ENCODE results near the gene IRF4. TPM values are rescaled to one million over a fixed set of nuclear protein-coding genes. Genes with fewer than 3 reads are reported as not detected.
"Not testable (repeated sequence)": the region's sequence is repeated elsewhere in the genome, so short reads cannot be mapped to it uniquely, and the experiment has no call there.

Gene IRF4
- total and polyA plus RNA-seq, 2 donors (not counting 3 experiments of a cell fraction or from before 2014, with no cell fraction given): not detected

- Histone ChIP-seq H3K9me3 (replicated peaks; ENCODE audit: control insufficient read depth, insufficient read depth, low read length) (no peaks in the 10 kb centered on the region), H3K4me1 (ENCODE audit: control insufficient read depth, extremely low read depth, insufficient read depth, low read length) (no peaks in the 10 kb centered on the region), H3K36me3 (ENCODE audit: control insufficient read depth in 2 of 2, extremely low read depth in 1 of 2, insufficient read depth in 2 of 2, low read length in 2 of 2) (no peaks in the 10 kb centered on the region), H3K27ac (ENCODE audit: insufficient read depth, low read depth, low read length) (no peak overlapping the region), H3K9me1 (replicated peaks; ENCODE audit: control insufficient read depth, extremely low read depth, insufficient read depth, low read length) (no peaks in the 10 kb centered on the region), H3K79me2 (ENCODE audit: control insufficient read depth, insufficient read depth, low read length) (no peaks in the 10 kb centered on the region), H3K4me3 (replicated peaks in 1 of 3; ENCODE audit: insufficient read depth in 1 of 3, low read depth in 1 of 3, low read length in 3 of 3) (no peak overlapping the region), H3K9ac (replicated peaks; ENCODE audit: extremely low read depth, insufficient read depth, low read length) (no peak overlapping the region), H2AFZ (ENCODE audit: low read depth, low read length) (no peak overlapping the region), H4K20me1 (replicated peaks; ENCODE audit: control insufficient read depth, extremely low read depth, insufficient read depth, low read length) (no peaks in the 10 kb centered on the region), H3K27me3 (ENCODE audit: control insufficient read depth in 2 of 2, insufficient read depth in 2 of 2, low read length in 2 of 2) (no peaks in the 10 kb centered on the region), H3K4me2 (ENCODE audit: insufficient read depth, low read length) (no peak overlapping the region)
- ChIA-PET CTCF (no interaction called here), POLR2A (no interaction called here)
- dilution Hi-C loops (cut with MboI; ENCODE audit: extremely low pct_ligation_motif_present, low sequenced_read_pairs): no loop called here
- no TSS peak for BruUV-seq (replicated peaks)
- TF ChIP-seq FOS (IDR thresholded peaks at IDR 0.05; ENCODE audit: borderline replicate concordance, insufficient read depth, low read length): no peak
- no peak for TF ChIP-seq EZH2 (IDR thresholded peaks at IDR 0.05; ENCODE audit: borderline replicate concordance, low read depth, low read length, severe bottlenecking)
- TF ChIP-seq MYC (IDR thresholded peaks at IDR 0.05; ENCODE audit: low read depth, low read length): no peak
- no peak for TF ChIP-seq GATA2 (IDR thresholded peaks at IDR 0.05; ENCODE audit: insufficient read depth, insufficient read length, low read depth, low read length)
- TF ChIP-seq MAX (IDR thresholded peaks at IDR 0.05; ENCODE audit: insufficient read depth, insufficient read length): no peak
- TF ChIP-seq POLR2AphosphoS5 (IDR thresholded peaks at IDR 0.05; ENCODE audit: insufficient read depth, low read depth, low read length): no peak
- no peak for TF ChIP-seq CTCF (IDR thresholded peaks at IDR 0.05; ENCODE audit: extremely low read depth in 1 of 2, insufficient read depth in 1 of 2, low read depth in 1 of 2, low read length in 2 of 2)
- TF ChIP-seq JUN (IDR thresholded peaks at IDR 0.05; ENCODE audit: borderline replicate concordance, insufficient read depth, insufficient read length, low read depth): no peak
- TF ChIP-seq POLR2A (IDR thresholded peaks at IDR 0.05; ENCODE audit: low read depth, low read length): no peak
- intact Hi-C loops (cut with micrococcal nuclease): no loop called here
- no peak for FAIRE-seq
- no peak for DNase-seq (ENCODE audit: low read depth, low spot score)
These were observed 33.3 kb downstream of the IRF4 start for GRCh38 chr6:424741-425417.

GRCh38 chr6:425418-425788, 33.9 kb downstream of the IRF4 start:
- FAIRE-seq; H3K4me3 ChIP-seq (replicated peaks in 1 of 3; ENCODE audit: insufficient read depth in 1 of 3, low read depth in 1 of 3, low read length in 3 of 3); H3K9me1 ChIP-seq (replicated peaks; ENCODE audit: control insufficient read depth, extremely low read depth, insufficient read depth, low read length); H3K4me1 ChIP-seq (ENCODE audit: control insufficient read depth, extremely low read depth, insufficient read depth, low read length); H3K4me2 ChIP-seq (ENCODE audit: insufficient read depth, low read length); DNase-seq (ENCODE audit: low read depth, low spot score); CTCF ChIA-PET; BruUV-seq (replicated peaks); H2AFZ ChIP-seq (ENCODE audit: low read depth, low read length); H3K79me2 ChIP-seq (ENCODE audit: control insufficient read depth, insufficient read depth, low read length); H4K20me1 ChIP-seq (replicated peaks; ENCODE audit: control insufficient read depth, extremely low read depth, insufficient read depth, low read length); H3K27ac ChIP-seq (ENCODE audit: insufficient read depth, low read depth, low read length); H3K9me3 ChIP-seq (replicated peaks; ENCODE audit: control insufficient read depth, insufficient read depth, low read length); intact Hi-C loops (cut with micrococcal nuclease); H3K27me3 ChIP-seq (ENCODE audit: control insufficient read depth in 2 of 2, insufficient read depth in 2 of 2, low read length in 2 of 2); H3K9ac ChIP-seq (replicated peaks; ENCODE audit: extremely low read depth, insufficient read depth, low read length); POLR2A ChIA-PET; dilution Hi-C loops (cut with MboI; ENCODE audit: extremely low pct_ligation_motif_present, low sequenced_read_pairs); H3K36me3 ChIP-seq (ENCODE audit: control insufficient read depth in 2 of 2, extremely low read depth in 1 of 2, insufficient read depth in 2 of 2, low read length in 2 of 2): not testable (repeated sequence)

GRCh38 chr6:426198-426738, 34.7 kb downstream of the IRF4 start:
- H3K4me2 ChIP-seq (ENCODE audit: insufficient read depth, low read length); DNase-seq (ENCODE audit: low read depth, low spot score); dilution Hi-C loops (cut with MboI; ENCODE audit: extremely low pct_ligation_motif_present, low sequenced_read_pairs); POLR2A ChIA-PET; H3K9ac ChIP-seq (replicated peaks; ENCODE audit: extremely low read depth, insufficient read depth, low read length); H3K9me3 ChIP-seq (replicated peaks; ENCODE audit: control insufficient read depth, insufficient read depth, low read length); H3K27me3 ChIP-seq (ENCODE audit: control insufficient read depth in 2 of 2, insufficient read depth in 2 of 2, low read length in 2 of 2); H3K79me2 ChIP-seq (ENCODE audit: control insufficient read depth, insufficient read depth, low read length); intact Hi-C loops (cut with micrococcal nuclease); H3K27ac ChIP-seq (ENCODE audit: insufficient read depth, low read depth, low read length); H3K36me3 ChIP-seq (ENCODE audit: control insufficient read depth in 2 of 2, extremely low read depth in 1 of 2, insufficient read depth in 2 of 2, low read length in 2 of 2); H3K4me3 ChIP-seq (replicated peaks in 1 of 3; ENCODE audit: insufficient read depth in 1 of 3, low read depth in 1 of 3, low read length in 3 of 3); FAIRE-seq; H2AFZ ChIP-seq (ENCODE audit: low read depth, low read length); H3K9me1 ChIP-seq (replicated peaks; ENCODE audit: control insufficient read depth, extremely low read depth, insufficient read depth, low read length); H4K20me1 ChIP-seq (replicated peaks; ENCODE audit: control insufficient read depth, extremely low read depth, insufficient read depth, low read length); H3K4me1 ChIP-seq (ENCODE audit: control insufficient read depth, extremely low read depth, insufficient read depth, low read length); CTCF ChIA-PET; BruUV-seq (replicated peaks): not testable (repeated sequence)
